SU-DHL-6 (cell line): ENCODE results near the gene HACD3.

Source experiments
- H2AFZ ChIP-seq: fragments of 200-600 bp; sonication (generic); 2 replicates; pipeline ENCODE4 v1.6.1; 2014; ENCODE audit warnings: low read depth, mild to moderate bottlenecking, moderate library complexity, mixed read lengths, antibody characterized with exemption, low read length; ENCODE audit not compliant: severe bottlenecking
- H3F3A ChIP-seq: fragments of 200-600 bp; shearing (Covaris generic); 2 replicates; pipeline ENCODE4 v1.6.0; 2016; ENCODE audit warnings: antibody characterized with exemption, mild to moderate bottlenecking; ENCODE audit not compliant: insufficient read depth
- H3K27ac ChIP-seq: fragments of 200-600 bp; sonication (generic); 2 replicates; pipeline ENCODE4 v1.5.1; 2016; ENCODE audit warnings: low read depth, mild to moderate bottlenecking, low read length, moderate library complexity, mixed read lengths
- H3K27me3 ChIP-seq: fragments of 200-600 bp; sonication (generic), shearing (Covaris generic); 2 replicates; pipeline ENCODE4 v1.6.0; 2014; ENCODE audit warnings: mild to moderate bottlenecking, low read length
- H3K36me3 ChIP-seq: fragments of 200-600 bp; sonication (generic); 2 replicates; pipeline ENCODE4 v1.6.1; 2014; ENCODE audit warnings: mild to moderate bottlenecking, low read length, mixed read lengths
- H3K4me2 ChIP-seq: fragments of 300-600, 200-600 bp; shearing (Covaris generic), sonication (generic); 2 replicates; pipeline ENCODE4 v1.6.0; 2014; ENCODE audit warnings: low read length, low read depth, mild to moderate bottlenecking; ENCODE audit not compliant: poor library complexity, severe bottlenecking
- H3K4me3 ChIP-seq: fragments of 200-600 bp; sonication (generic); 2 replicates; pipeline ENCODE4 v1.5.1; 2014; ENCODE audit warnings: antibody characterized with exemption, low read length, mild to moderate bottlenecking, mixed read lengths; ENCODE audit not compliant: insufficient read depth, poor library complexity, severe bottlenecking
- H3K79me2 ChIP-seq: fragments of 200-600 bp; sonication (generic); 2 replicates; pipeline ENCODE4 v1.6.1; 2014; ENCODE audit warnings: mild to moderate bottlenecking, low read length, moderate library complexity; ENCODE audit not compliant: insufficient read depth
- H3K9ac ChIP-seq: fragments of 200-600 bp; sonication (generic); 2 replicates; pipeline ENCODE4 v1.7.0; 2014; ENCODE audit warnings: mild to moderate bottlenecking, low read length
- H3K9me2 ChIP-seq: fragments of 200-600 bp; sonication (generic); replicated peaks from 2 replicates; pipeline ENCODE4 v1.6.1; 2014; ENCODE audit warnings: low read length; ENCODE audit not compliant: insufficient read depth
- H3K9me3 ChIP-seq: fragments of 200-600 bp; sonication (generic); 2 replicates; pipeline ENCODE4 v1.6.1; 2014; ENCODE audit warnings: low read length, mixed read lengths; ENCODE audit not compliant: insufficient read depth
- H4K20me1 ChIP-seq: fragments of 200-600 bp; sonication (generic); 2 replicates; pipeline ENCODE4 v1.6.1; 2014; ENCODE audit warnings: low read depth, mild to moderate bottlenecking, antibody characterized with exemption, low read length, moderate library complexity, mixed read lengths
- EZH2phosphoT487 ChIP-seq: fragments of 200-600 bp; sonication (generic), shearing (Covaris generic); conservative IDR thresholded peaks from 2 replicates; pipeline ENCODE4 v1.6.1; 2018; ENCODE audit warnings: mild to moderate bottlenecking, antibody characterized with exemption, low read length, moderate library complexity, mixed read lengths
- TF ChIP-seq, protein P1 (sequence below): fragments of 200-600 bp; sonication (generic); IDR thresholded peaks from one replicate; pipeline ENCODE4 v1.5.1; 2017; ENCODE audit warnings: antibody characterized with exemption, mild to moderate bottlenecking, low read length, moderate library complexity; ENCODE audit not compliant: insufficient read depth, poor library complexity, severe bottlenecking

The HACD3 gene

DNA sequence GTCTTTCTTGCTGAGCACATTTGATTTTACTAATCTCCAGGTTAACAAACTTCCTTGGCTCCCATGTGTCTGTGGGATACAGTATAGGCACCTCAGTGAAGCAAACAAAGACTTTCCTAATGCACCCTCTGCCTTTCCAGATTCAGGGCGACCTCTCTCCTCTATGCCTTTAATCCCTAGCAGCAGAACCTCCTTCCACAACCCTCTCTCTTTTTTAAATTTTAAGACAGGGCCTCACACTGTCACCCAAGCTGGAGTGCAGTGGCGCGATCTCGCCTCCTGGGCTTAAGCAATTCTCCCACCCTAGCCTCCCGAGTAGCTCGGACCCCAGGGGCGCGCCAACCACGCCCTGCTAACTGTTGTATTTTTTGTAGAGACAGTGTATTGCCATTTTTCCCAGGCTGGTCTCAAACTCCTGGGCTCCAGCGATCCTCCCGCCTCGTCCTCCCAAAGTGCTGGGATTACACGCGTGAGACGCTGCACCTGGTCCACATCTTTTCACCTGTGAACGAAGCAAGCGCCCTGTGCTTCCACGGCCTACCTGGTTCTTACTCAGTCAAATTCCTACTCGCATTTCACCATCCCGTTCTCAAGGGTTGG is 1.7 kb upstream of the HACD3 start:
- H3K9ac ChIP-seq = no peak overlapping the region
- no peak overlapping the region for H3K4me2 ChIP-seq
- H3K27ac ChIP-seq = no peak overlapping the region
- H3K79me2 ChIP-seq = peaks cover 32% of the 10 kb centered on the region
- H2AFZ ChIP-seq = no peak overlapping the region
- H3K9me3 ChIP-seq = no peaks in the 10 kb centered on the region
- no peaks in the 10 kb centered on the region for H3K36me3 ChIP-seq
- H3K9me2 ChIP-seq = no peaks in the 10 kb centered on the region
- no peaks in the 10 kb centered on the region for H4K20me1 ChIP-seq
- H3K27me3 ChIP-seq = no peaks in the 10 kb centered on the region
- H3F3A ChIP-seq = no peaks in the 10 kb centered on the region; the same call in 1 of the 2 replicates
- H3K4me3 ChIP-seq = no peak overlapping the region
- TF ChIP-seq, protein P1, sequence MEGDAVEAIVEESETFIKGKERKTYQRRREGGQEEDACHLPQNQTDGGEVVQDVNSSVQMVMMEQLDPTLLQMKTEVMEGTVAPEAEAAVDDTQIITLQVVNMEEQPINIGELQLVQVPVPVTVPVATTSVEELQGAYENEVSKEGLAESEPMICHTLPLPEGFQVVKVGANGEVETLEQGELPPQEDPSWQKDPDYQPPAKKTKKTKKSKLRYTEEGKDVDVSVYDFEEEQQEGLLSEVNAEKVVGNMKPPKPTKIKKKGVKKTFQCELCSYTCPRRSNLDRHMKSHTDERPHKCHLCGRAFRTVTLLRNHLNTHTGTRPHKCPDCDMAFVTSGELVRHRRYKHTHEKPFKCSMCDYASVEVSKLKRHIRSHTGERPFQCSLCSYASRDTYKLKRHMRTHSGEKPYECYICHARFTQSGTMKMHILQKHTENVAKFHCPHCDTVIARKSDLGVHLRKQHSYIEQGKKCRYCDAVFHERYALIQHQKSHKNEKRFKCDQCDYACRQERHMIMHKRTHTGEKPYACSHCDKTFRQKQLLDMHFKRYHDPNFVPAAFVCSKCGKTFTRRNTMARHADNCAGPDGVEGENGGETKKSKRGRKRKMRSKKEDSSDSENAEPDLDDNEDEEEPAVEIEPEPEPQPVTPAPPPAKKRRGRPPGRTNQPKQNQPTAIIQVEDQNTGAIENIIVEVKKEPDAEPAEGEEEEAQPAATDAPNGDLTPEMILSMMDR = no peak
- TF ChIP-seq EZH2phosphoT487 = no peak

DNA sequence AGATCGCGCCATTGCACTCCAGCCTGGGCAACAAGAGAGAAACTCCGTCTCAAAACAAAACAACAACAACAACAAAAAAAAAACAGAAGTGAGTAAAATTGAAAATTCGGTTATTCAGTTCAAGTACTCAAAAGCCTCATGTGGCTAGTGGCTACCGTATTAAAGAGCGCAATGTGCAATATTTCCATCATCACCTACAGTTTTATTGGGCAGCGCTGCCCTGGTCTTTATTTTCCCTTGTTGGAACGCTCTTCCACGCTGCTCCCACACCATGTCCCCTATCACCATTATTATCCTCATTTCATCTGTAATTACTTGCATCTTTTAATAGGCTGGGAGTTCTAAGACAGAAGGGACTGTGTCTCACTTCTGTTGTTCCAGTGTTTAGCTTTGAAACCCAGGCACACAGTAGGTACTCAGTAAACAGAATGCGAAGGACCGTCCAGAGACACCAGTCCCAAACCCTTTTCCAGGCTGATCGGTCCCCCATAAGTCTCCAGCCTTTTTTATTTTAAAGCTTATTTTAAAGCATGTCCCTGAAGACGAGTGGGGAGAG is 423 bp upstream of the HACD3 start:
- no peaks in the 10 kb centered on the region for H3K36me3 ChIP-seq
- TF ChIP-seq, protein P1 = no peak
- TF ChIP-seq EZH2phosphoT487 = no peak
- H3F3A ChIP-seq = no peaks in the 10 kb centered on the region; the same call in 1 of the 2 replicates

DNA sequence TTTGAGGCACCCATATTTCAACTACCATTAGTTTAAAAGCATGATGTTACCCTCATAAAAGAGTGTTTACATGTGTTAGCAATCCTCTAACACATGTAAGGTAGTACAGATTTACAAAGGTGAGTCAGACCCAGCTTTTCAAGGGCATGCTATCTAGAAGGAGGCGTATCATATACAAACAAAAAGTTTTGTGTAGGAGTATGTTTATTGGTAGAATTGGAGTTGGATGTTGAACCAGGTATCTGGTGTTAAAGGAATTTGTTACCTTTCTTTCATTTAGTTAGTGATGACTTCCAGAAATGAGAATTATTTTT is 2.4 kb downstream of the HACD3 start:
- H3K27ac ChIP-seq = no peak overlapping the region
- no peaks in the 10 kb centered on the region for H3K9me3 ChIP-seq
- peak overlapping the region; percentile 69 for H3K4me2 ChIP-seq
- H4K20me1 ChIP-seq = no peaks in the 10 kb centered on the region
- no peaks in the 10 kb centered on the region for H3K27me3 ChIP-seq
- no peaks in the 10 kb centered on the region for H3K9me2 ChIP-seq
- TF ChIP-seq, protein P1 = no peak
- no peak for TF ChIP-seq EZH2phosphoT487
- H3K79me2 ChIP-seq = peaks cover 73% of the 10 kb centered on the region
- H3K9ac ChIP-seq = 0 out of 2 replicates have a peak overlapping the region, but pooled peaks have one; percentile 0
- H3K36me3 ChIP-seq = no peaks in the 10 kb centered on the region
- H3K4me3 ChIP-seq = no peak overlapping the region
- no peak overlapping the region for H2AFZ ChIP-seq
- no peaks in the 10 kb centered on the region; the same call in 1 of the 2 replicates for H3F3A ChIP-seq

More for the DNA sequence above, 423 bp upstream of the HACD3 start:
- Histone ChIP-seq H3K27ac (peak overlapping the region; percentile 30), H3K9me3 (no peaks in the 10 kb centered on the region), H2AFZ (peak overlapping the region; percentile 89), H3K9me2 (no peaks in the 10 kb centered on the region), H3K9ac (peak overlapping the region; percentile 98), H3K4me2 (peak overlapping the region; percentile 69), H3K27me3 (no peaks in the 10 kb centered on the region), H4K20me1 (no peaks in the 10 kb centered on the region), H3K4me3 (peak overlapping the region; percentile 88), H3K79me2 (peaks cover 45% of the 10 kb centered on the region)
